Subcutaneous abdominal adipose tissue (tissue), 5 donors: Measurements from ENCODE around the gene CCDC183.
"Not testable (repeated sequence)": the region's sequence is repeated elsewhere in the genome, so short reads cannot be mapped to it uniquely, and the experiment has no call there.

ENCODE experiments used
- H3K27ac ChIP-seq: one replicate; pipeline ENCODE4 v1.7.0; 2013; ENCODE audit warnings: low read depth, mild to moderate bottlenecking, inconsistent platforms, low read length, moderate library complexity
- H3K27me3 ChIP-seq, 5 donors: one replicate each; pipeline ENCODE4 v1.7.0; 2013; ENCODE audit warnings: low read length in 5 of 5, inconsistent platforms in 1 of 5; ENCODE audit not compliant: control insufficient read depth in 5 of 5, insufficient read depth in 4 of 5
- H3K36me3 ChIP-seq, 5 donors: one replicate each; pipeline ENCODE4 v1.7.0; 2013; ENCODE audit warnings: low read length in 5 of 5; ENCODE audit not compliant: control insufficient read depth in 5 of 5, insufficient read depth in 5 of 5
- H3K4me1 ChIP-seq, 5 donors: one replicate each; pipeline ENCODE4 v1.7.0; 2013; ENCODE audit warnings: low read length in 5 of 5, mild to moderate bottlenecking in 3 of 5, moderate library complexity in 1 of 5; ENCODE audit not compliant: control insufficient read depth in 5 of 5, insufficient read depth in 5 of 5
- H3K4me3 ChIP-seq, 5 donors: one replicate each; pipeline ENCODE4 v1.7.0; 2013; ENCODE audit warnings: low read length in 5 of 5, low read depth in 1 of 5
- H3K9ac ChIP-seq, 5 donors: one replicate each; pipeline ENCODE4 v1.7.0; 2013; ENCODE audit warnings: low read length in 5 of 5, mild to moderate bottlenecking in 4 of 5, moderate library complexity in 3 of 5
- H3K9me3 ChIP-seq, 5 donors: one replicate each; pipeline ENCODE4 v1.7.0; 2013; ENCODE audit warnings: low read length in 5 of 5; ENCODE audit not compliant: control insufficient read depth in 5 of 5
- donor health status: healthy.
- donor health status: healthy.
- donor health status: healthy.
- donor health status: healthy.
- donor health status: healthy.

Gene CCDC183

DNA sequence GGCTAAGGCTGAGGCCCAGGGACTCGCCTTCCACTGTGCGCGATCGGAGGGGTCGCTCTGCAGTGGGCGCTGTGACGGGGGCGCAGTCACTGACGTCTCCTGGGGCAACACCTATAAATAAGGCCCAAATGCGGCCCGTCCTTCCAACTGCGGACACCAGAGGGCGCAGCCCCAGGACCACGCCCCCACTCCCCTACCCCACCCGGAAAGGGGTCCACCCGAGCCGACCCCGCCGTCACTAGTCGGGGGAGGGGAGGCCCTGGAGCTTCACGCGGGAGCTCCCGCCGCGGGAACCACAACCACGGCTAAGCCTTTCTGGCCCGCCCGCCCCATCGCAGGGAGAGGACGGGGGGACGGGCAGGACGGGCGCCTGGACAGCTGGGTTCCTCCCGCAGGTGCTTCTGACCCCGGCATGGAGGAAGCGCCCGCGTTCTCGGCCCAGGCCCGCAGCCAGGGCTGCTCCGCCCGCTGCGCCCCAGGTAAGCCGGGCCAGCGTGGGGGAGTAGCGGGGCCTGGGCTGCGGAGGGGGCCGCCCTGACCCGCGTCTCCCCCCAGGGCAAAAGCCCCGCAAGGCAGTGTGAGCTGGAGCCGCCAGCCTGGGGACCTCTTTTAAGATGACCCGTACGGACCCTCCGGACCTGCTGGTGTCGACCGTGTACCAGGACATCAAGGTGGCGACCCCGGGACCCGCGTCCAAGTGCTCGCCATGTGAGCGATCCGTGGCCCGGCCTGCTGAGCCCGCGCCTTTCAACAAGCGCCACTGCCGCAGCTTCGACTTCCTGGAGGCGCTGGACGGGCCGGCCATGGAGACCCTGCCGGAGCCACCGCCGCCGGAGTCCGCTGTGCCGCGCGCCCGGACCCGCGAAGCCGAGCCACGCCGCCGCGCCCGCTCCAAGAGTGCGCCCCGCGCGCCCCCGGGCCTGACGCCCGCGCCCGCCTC, 47.9 kb downstream of the CCDC183 start:
- H3K36me3 ChIP-seq, result peaks cover 0 to 17% (median 11%) of the 10 kb centered on the region in 5 donors
- not testable (repeated sequence) for H3K9me3 ChIP-seq, H3K27ac ChIP-seq, H3K9ac ChIP-seq, H3K4me3 ChIP-seq
- H3K4me1 ChIP-seq, result peaks cover 0 to 53% (median 34%) of the 10 kb centered on the region in 5 donors
- peaks cover 3 to 18% (median 17%) of the 10 kb centered on the region in 5 donors for H3K27me3 ChIP-seq

DNA sequence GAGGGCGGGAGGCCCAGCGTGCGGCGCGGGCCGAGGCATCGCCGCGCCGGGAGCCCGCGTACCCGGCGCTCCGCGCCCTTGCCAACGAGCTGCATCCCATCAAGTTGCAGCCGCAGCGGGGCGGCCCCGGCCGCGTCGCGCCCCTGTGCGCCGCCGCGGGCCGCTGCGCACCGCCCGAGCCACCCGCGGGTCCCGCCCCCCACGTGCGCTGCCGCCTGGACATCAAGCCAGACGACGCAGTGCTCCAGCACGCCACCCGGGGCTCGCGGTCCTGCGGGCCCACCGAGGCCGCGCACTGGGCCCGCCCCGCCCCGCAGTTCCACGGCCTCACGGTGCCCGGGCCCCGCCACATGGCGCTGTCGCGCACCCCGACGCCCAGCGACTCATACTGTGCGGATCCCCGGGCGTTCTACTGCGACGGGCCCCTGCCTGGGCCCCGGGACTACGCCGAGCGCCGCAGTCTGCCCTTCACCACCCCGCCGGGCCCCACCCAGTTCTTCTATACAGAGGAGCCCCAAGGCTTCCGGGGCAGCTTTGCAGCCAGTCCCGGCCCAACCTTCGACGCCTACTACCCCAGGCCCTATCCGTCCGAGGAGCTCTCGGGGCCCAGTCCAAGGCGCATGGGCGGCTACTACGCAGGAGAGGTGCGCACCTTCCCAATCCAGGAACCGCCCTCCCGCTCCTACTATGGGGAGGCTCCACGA, 48.8 kb downstream of the CCDC183 start:
- Histone ChIP-seq H3K4me3 (no peak overlapping the region), H3K4me1 (peaks cover 0 to 57% (median 38%) of the 10 kb centered on the region in 5 donors), H3K27me3 (peaks cover 3 to 18% (median 17%) of the 10 kb centered on the region in 5 donors)

DNA sequence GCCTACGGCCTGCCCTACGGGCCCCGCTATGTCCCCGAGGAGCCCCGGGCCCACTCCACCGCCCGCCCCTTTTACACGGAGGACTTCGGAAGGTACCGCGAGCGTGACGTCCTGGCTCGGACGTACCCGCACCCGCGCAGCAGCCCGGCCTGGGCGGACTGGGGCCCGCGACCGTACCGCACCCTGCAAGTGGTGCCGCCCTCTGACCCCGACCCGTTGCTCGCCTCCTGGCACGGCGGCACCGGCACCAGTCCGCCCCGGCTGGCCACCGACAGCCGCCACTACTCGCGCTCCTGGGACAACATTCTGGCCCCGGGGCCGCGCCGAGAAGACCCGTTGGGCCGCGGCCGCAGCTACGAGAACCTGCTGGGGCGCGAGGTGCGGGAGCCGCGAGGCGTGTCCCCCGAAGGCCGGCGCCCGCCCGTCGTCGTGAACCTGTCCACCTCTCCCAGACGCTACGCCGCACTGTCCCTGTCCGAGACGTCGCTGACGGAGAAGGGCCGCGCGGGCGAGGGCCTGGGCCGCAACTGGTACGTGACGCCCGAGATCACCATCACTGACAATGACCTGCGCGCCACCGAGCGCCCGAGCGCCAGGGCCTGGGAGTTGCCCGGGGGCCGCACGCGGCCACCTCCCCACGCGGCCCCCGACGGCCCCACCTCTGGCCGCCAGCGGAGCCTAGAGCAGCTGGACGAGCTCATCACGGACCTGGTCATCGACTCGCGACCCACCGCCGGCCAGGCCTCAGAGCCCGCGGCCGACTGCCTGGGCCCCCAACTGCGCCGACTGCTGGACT, 49.5 kb downstream of the CCDC183 start:
- Histone ChIP-seq H3K36me3 (peaks cover 0 to 3% (median 0%) of the 10 kb centered on the region in 5 donors), H3K27ac (no peak overlapping the region), H3K27me3 (peaks cover 3 to 18% (median 17%) of the 10 kb centered on the region in 5 donors), H3K9me3 (no peaks in the 10 kb centered on the region), H3K4me3 (no peak overlapping the region), H3K9ac (no peak overlapping the region), H3K4me1 (peaks cover 2 to 65% (median 46%) of the 10 kb centered on the region in 5 donors)

More for the DNA sequence above, 48.8 kb downstream of the CCDC183 start:
- peaks cover 0 to 8% (median 4%) of the 10 kb centered on the region in 5 donors for H3K36me3 ChIP-seq
- no peaks in the 10 kb centered on the region for H3K9me3 ChIP-seq
- H3K27ac ChIP-seq, result no peak overlapping the region
- no peak overlapping the region for H3K9ac ChIP-seq

DNA sequence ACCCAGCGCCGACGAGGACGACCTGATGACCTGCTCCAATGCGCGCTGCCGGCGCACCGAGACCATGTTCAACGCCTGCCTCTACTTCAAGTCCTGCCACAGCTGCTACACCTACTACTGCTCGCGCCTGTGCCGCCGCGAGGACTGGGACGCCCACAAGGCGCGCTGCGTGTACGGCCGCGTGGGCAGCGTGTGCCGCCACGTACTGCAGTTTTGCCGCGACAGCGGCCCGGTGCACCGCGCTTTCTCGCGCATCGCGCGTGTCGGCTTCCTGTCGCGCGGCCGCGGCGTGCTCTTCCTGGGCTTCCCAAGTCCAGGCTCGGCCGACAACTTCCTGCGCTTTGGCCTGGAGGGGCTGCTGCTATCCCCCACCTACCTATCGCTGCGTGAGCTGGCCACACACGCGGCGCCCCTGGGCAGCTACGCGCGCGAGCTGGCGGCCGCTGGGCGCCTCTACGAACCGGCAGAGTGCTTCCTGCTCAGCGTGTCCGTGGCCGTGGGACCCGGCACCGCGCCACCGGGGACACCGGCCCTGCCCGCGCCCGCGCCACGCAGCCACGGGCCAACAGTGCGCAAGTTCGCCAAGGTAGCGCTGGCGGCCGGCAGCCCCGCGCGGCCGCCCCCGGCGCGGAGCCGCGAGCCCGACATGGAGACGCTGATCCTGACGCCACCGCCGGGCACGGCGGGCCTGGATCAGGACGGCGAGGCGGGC, 50.4 kb downstream of the CCDC183 start:
- Histone ChIP-seq H3K4me3 (peak overlapping the region in 3 of 5 donors; percentile 2 to 52 (median 18)), H3K36me3 (peaks cover 0 to 9% (median 3%) of the 10 kb centered on the region in 5 donors), H3K27ac (no peak overlapping the region), H3K9ac (no peak overlapping the region), H3K27me3 (peaks cover 3 to 18% (median 17%) of the 10 kb centered on the region in 5 donors), H3K9me3 (no peaks in the 10 kb centered on the region), H3K4me1 (peaks cover 2 to 66% (median 46%) of the 10 kb centered on the region in 5 donors)

DNA sequence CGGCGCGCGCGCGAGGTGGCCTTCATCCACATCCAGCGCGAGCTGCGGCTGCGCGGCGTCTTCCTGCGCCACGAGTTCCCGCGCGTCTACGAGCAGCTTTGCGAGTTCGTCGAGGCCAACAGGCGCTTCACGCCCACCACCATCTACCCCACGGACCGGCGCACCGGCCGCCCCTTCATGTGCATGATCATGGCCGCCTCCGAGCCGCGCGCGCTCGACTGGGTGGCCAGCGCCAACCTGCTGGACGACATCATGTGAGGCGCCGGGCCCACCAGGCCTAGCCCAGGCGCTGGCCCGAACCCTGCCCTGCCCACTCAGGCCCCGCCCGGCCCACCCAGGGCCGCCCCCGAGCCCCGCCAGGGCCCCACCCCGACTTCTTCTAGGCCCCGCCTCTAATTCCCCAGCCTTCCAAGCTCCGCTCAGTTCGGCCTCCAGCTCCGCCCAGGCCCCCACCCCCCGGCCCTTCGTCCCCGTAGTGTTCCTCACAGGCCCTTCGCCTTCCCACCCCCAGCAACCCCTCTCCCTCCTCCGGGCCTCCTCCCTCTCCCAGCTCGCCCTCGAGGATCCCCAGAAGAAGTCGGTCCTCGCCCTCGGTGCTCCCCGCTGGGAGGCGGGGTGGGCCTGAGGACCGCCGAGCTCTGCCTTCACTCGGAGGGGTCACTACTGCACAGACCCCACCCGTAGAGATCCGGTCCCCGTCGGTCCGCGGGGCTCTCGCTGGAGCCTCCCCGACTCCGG, 51.1 kb downstream of the CCDC183 start:
- H3K27ac ChIP-seq, result no peak overlapping the region
- H3K36me3 ChIP-seq, result peaks cover 0 to 13% (median 3%) of the 10 kb centered on the region in 5 donors
- peaks cover 2 to 63% (median 41%) of the 10 kb centered on the region in 5 donors for H3K4me1 ChIP-seq

DNA sequence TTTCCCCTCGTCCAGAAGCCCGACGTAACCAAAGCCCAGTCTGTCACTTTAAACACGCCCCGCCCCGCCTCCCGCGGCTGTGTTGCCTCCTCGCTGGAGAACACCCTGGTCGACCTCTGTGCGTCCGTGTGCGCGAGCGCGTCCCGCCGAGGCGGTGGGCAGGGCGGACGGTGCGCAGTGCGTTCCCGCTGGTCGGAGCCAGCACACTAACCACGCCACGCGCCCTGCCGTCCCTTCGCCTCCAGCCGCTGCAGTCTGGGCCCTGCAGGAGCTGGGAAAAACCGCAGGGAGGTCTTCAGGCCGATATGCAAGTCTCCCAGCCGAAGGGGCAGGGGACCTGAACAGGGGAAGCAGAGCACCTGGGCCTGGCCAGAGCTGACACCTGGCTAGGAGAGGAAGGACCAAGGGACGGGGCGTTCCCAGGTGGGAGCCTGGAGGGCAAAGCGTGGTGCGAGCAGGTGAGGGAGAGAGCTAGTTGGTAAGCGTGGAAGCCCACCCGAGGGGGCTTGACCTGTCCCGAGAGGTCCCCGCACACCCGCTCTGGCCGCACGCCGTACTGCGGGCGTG, 51.8 kb downstream of the CCDC183 start:
- Histone ChIP-seq H3K4me3 (peak overlapping the region; percentile 84 to 96 (median 91)), H3K36me3 (peaks cover 0 to 13% (median 3%) of the 10 kb centered on the region in 5 donors), H3K27me3 (peaks cover 3 to 18% (median 17%) of the 10 kb centered on the region in 5 donors), H3K27ac (no peak overlapping the region), H3K4me1 (peaks cover 2 to 64% (median 37%) of the 10 kb centered on the region in 5 donors), H3K9ac (peak overlapping the region in 4 of 5 donors; percentile 60 to 87 (median 68)), H3K9me3 (no peaks in the 10 kb centered on the region)

More for the DNA sequence above, 51.1 kb downstream of the CCDC183 start:
- peak overlapping the region in 3 of 5 donors; percentile 60 to 87 (median 77) for H3K9ac ChIP-seq
- peaks cover 3 to 18% (median 17%) of the 10 kb centered on the region in 5 donors for H3K27me3 ChIP-seq
- H3K9me3 ChIP-seq, result no peaks in the 10 kb centered on the region
- peak overlapping the region in 4 of 5 donors; percentile 84 to 96 (median 91) for H3K4me3 ChIP-seq

DNA sequence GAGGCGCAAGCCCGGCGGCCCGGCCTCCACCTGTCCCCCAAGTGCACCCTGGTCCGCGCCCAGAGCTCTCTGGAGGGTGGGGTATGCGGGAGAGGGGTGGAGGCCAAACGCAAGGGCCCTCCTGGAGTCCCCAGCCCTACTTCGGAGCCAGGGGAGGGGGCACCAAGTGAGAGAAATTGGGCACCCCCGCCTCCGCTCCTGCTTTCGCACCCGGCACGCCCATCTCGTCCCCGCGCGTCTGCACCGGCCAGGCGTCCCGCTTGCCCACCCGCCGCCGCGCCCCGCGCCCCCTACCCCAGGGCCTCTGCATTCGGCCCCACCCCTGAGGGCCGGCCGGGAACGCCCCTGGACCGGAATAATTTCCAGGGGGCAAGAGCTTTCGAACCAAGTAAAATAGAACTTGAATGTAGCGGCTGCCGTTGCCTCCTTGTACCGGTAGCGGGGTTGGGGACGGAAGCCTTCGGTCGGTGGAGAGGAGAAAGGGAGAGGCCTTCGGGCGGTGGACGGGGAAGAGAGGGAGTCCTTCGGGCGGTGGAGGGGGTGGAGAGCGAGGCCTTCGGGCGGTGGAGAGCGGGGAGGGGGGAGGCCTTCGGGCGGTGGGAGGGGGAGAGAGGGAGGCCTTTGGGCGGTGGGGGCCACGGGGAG, 52.4 kb downstream of the CCDC183 start:
- H3K9ac ChIP-seq, result peak overlapping the region in 4 of 5 donors; percentile 60 to 87 (median 68)
- H3K4me3 ChIP-seq, result peak overlapping the region; percentile 84 to 96 (median 91)
- H3K27ac ChIP-seq, result peak overlapping the region; percentile 74
- H3K4me1 ChIP-seq, result peaks cover 2 to 62% (median 32%) of the 10 kb centered on the region in 5 donors
- no peaks in the 10 kb centered on the region for H3K9me3 ChIP-seq
- H3K27me3 ChIP-seq, result peaks cover 3 to 18% (median 17%) of the 10 kb centered on the region in 5 donors
- H3K36me3 ChIP-seq, result peaks cover 0 to 13% (median 3%) of the 10 kb centered on the region in 5 donors
